H1 (cell line): Measurements from ENCODE around the gene SGCD. TPM values are rescaled to one million over a fixed set of nuclear protein-coding genes. Genes with fewer than 3 reads are reported as not detected.

ENCODE experiments used
- CTCF ChIA-PET: fragments of 300-600 bp; sonication (Branson Sonifier 250); formaldehyde crosslinking; loops from one replicate; lab custom pipeline; 2021; ENCODE audit not compliant: partially characterized antibody; lab: Charles Lee
- POLR2A ChIA-PET: fragments of 300-600 bp; sonication (Branson Sonifier 250); formaldehyde crosslinking; loops from one replicate; lab custom pipeline; 2021; ENCODE audit warnings: inconsistent platforms; ENCODE audit not compliant: partially characterized antibody; lab: Charles Lee
- DNase-seq, 2 experiments: peaks; one replicate each; pipeline versions ENCODE4 v3.0.0 to v3.0.0-alpha.2; 2010 to 2022; ENCODE audit warnings: low spot score in 2 of 2, low read depth in 1 of 2, mixed read lengths in 1 of 2
- FAIRE-seq: peaks from 2 replicates; lab custom pipeline; 2011; peaks lifted over from hg19 to GRCh38; lab: Jason Lieb, UNC
- H2AFZ ChIP-seq: 2 replicates; pipeline ENCODE4 v1.8.1; 2012; ENCODE audit warnings: low read length, inconsistent platforms
- H2AK5ac ChIP-seq: 2 replicates; pipeline ENCODE4 v1.6.1; 2013; ENCODE audit warnings: low read depth, low read length
- H2BK120ac ChIP-seq: replicated peaks from 2 replicates; pipeline ENCODE3; 2013; ENCODE audit warnings: low read depth, low read length, inconsistent platforms
- H2BK12ac ChIP-seq: 2 replicates; pipeline ENCODE4 v1.6.1; 2013; ENCODE audit warnings: low read depth, low read length
- H2BK15ac ChIP-seq: 2 replicates; pipeline ENCODE4 v1.6.1; 2013; ENCODE audit warnings: low read length
- H2BK20ac ChIP-seq: 2 replicates; pipeline ENCODE4 v1.6.1; 2013; ENCODE audit warnings: low read length
- H2BK5ac ChIP-seq: 2 replicates; pipeline ENCODE4 v1.6.1; 2013; ENCODE audit warnings: low read depth, low read length
- H3K14ac ChIP-seq: 2 replicates; pipeline ENCODE4 v1.6.1; 2013; ENCODE audit warnings: inconsistent platforms; ENCODE audit not compliant: insufficient read length
- H3K18ac ChIP-seq: 2 replicates; pipeline ENCODE4 v1.6.1; 2013; ENCODE audit warnings: low read length; ENCODE audit errors: extremely low read depth
- H3K23ac ChIP-seq: 2 replicates; pipeline ENCODE4 v1.6.1; 2013; ENCODE audit warnings: inconsistent platforms; ENCODE audit not compliant: insufficient read length
- H3K23me2 ChIP-seq: 2 replicates; pipeline ENCODE4 v1.6.1; 2013; ENCODE audit warnings: low read depth, low read length
- H3K27ac ChIP-seq: 2 replicates; pipeline ENCODE4 v1.6.1; 2011; ENCODE audit warnings: low read depth, low read length, inconsistent platforms
- H3K27me3 ChIP-seq, 4 experiments: replicated peaks in 1 of 4; 1 replicate in 1 of 4; 2 replicates in 3 of 4; pipeline versions ENCODE4 v1.6.1 to v1.8.1; 2011 to 2013; ENCODE audit warnings: low read length in 3 of 4, mild to moderate bottlenecking in 3 of 4, inconsistent platforms in 2 of 4, mixed read lengths in 2 of 4, moderate library complexity in 1 of 4; ENCODE audit not compliant: control insufficient read depth in 3 of 4, insufficient read depth in 3 of 4; ENCODE audit errors: extremely low read depth in 1 of 4
- H3K36me3 ChIP-seq, 4 experiments: 2 replicates each; pipeline versions ENCODE4 v1.6.1 to v1.8.1; 2011 to 2013; ENCODE audit warnings: mild to moderate bottlenecking in 4 of 4, low read length in 3 of 4, moderate library complexity in 2 of 4, control low read depth in 1 of 4, inconsistent platforms in 1 of 4; ENCODE audit not compliant: insufficient read depth in 4 of 4, control insufficient read depth in 2 of 4
- H3K4ac ChIP-seq: replicated peaks from 2 replicates; pipeline ENCODE3; 2013; ENCODE audit warnings: low read length, low read depth, mixed read lengths, inconsistent platforms; ENCODE audit not compliant: insufficient read length
- H3K4me1 ChIP-seq, 4 experiments: replicated peaks in 1 of 4; 1 replicate in 1 of 4; 2 replicates in 3 of 4; pipeline versions ENCODE4 v1.6.1 to v1.8.1; 2011 to 2013; ENCODE audit warnings: low read length in 3 of 4, inconsistent platforms in 2 of 4, mixed read lengths in 1 of 4; ENCODE audit not compliant: insufficient read depth in 4 of 4, control insufficient read depth in 3 of 4
- H3K4me2 ChIP-seq, 2 experiments: 2 replicates each; pipeline versions ENCODE4 v1.6.1 to v1.8.1; 2011 to 2013; ENCODE audit warnings: low read depth in 2 of 2, low read length in 2 of 2, control low read depth in 1 of 2, inconsistent platforms in 1 of 2, mild to moderate bottlenecking in 1 of 2; ENCODE audit not compliant: insufficient read depth in 1 of 2
- H3K4me3 ChIP-seq, 4 experiments: fragments of 200-600, 300-600 bp in 1 of 4; sonication (generic), shearing (Covaris generic), sonication (Bioruptor Twin) in 1 of 4; 2 replicates each; pipeline versions ENCODE4 v1.5.1 to v1.8.1; 2011 to 2016; ENCODE audit warnings: low read length in 4 of 4, low read depth in 3 of 4, control low read depth in 2 of 4, inconsistent platforms in 2 of 4, mild to moderate bottlenecking in 2 of 4, mixed read lengths in 1 of 4, moderate library complexity in 1 of 4; ENCODE audit not compliant: insufficient read depth in 2 of 4; ENCODE audit errors: extremely low read depth in 1 of 4
- H3K56ac ChIP-seq: replicated peaks from 2 replicates; pipeline ENCODE3; 2013; ENCODE audit warnings: low read depth, mild to moderate bottlenecking, mixed read lengths, low read length, inconsistent platforms; ENCODE audit not compliant: insufficient read length
- H3K79me1 ChIP-seq: 2 replicates; pipeline ENCODE4 v1.6.1; 2013; ENCODE audit warnings: low read depth, low read length, control low read depth
- H3K79me2 ChIP-seq, 2 experiments: 2 replicates each; pipeline versions ENCODE4 v1.6.1 to v1.8.1; 2012 to 2013; ENCODE audit warnings: low read length in 2 of 2, mild to moderate bottlenecking in 2 of 2, inconsistent platforms in 1 of 2; ENCODE audit not compliant: insufficient read depth in 2 of 2, control insufficient read depth in 1 of 2
- H3K9ac ChIP-seq, 4 experiments: replicated peaks in 1 of 4; 1 replicate in 1 of 4; 2 replicates in 3 of 4; pipeline versions ENCODE4 v1.6.1 to v1.8.1; 2011 to 2013; ENCODE audit warnings: low read depth in 3 of 4, low read length in 3 of 4, control low read depth in 2 of 4, mild to moderate bottlenecking in 2 of 4, moderate library complexity in 2 of 4, inconsistent platforms in 1 of 4; ENCODE audit errors: extremely low read depth in 1 of 4
- H3K9me3 ChIP-seq, 2 experiments: 2 replicates each; pipeline versions ENCODE4 v1.6.1 to v1.8.1; 2012 to 2013; ENCODE audit warnings: mild to moderate bottlenecking in 2 of 2, moderate library complexity in 2 of 2, control low read depth in 1 of 2, inconsistent platforms in 1 of 2, low read depth in 1 of 2, low read length in 1 of 2, mixed read lengths in 1 of 2; ENCODE audit not compliant: insufficient read depth in 2 of 2
- H4K20me1 ChIP-seq, 2 experiments: replicated peaks in 1 of 2; 2 replicates each; pipeline versions ENCODE3 to v1.8.1; 2011 to 2013; ENCODE audit warnings: inconsistent platforms in 2 of 2, low read length in 2 of 2, mild to moderate bottlenecking in 1 of 2; ENCODE audit not compliant: insufficient read depth in 2 of 2, control insufficient read depth in 1 of 2
- H4K5ac ChIP-seq: 2 replicates; pipeline ENCODE4 v1.6.1; 2013; ENCODE audit warnings: low read length, low read depth, mixed read lengths, inconsistent platforms; ENCODE audit not compliant: insufficient read length
- H4K8ac ChIP-seq: 2 replicates; pipeline ENCODE4 v1.8.0; 2013; ENCODE audit warnings: mild to moderate bottlenecking, moderate library complexity, low read length, inconsistent platforms; ENCODE audit not compliant: insufficient read depth; ENCODE audit errors: extremely low read depth
- H4K91ac ChIP-seq: replicated peaks from 2 replicates; pipeline ENCODE3; 2013; ENCODE audit warnings: low read length, mixed read lengths, inconsistent platforms; ENCODE audit not compliant: insufficient read length
- SRF ChIP-seq: IDR thresholded peaks from 2 replicates; pipeline ENCODE4 v1.6.1; 2011; ENCODE audit warnings: mild to moderate bottlenecking, low read depth, low read length, moderate library complexity
- WGBS, 2 experiments: shearing (Covaris generic) in 1 of 2; methylation state at CpG; one replicate each; pipeline versions ENCODE4 v1.1.6 to v1.1.7; 2013 to 2015; ENCODE audit warnings: low lambda C conversion rate in 2 of 2, mixed read lengths in 2 of 2, inconsistent platforms in 1 of 2, low coverage in 1 of 2, missing lambda C conversion rate in 1 of 2; ENCODE audit not compliant: insufficient replicate concordance in 2 of 2, insufficient coverage in 1 of 2, insufficient read length in 1 of 2; ENCODE audit errors: extremely low coverage in 1 of 2, missing lambda C conversion rate in 1 of 2; 5-methylcytosine and 5-hydroxymethylcytosine counted together
- polyA plus RNA-seq, 7 experiments: library from polyadenylated mRNA; depleted of rRNA in 3 of 7; stranded (reverse) in 5 of 7; unstranded in 2 of 7; fragments of >200 nt in 5 of 7; fragments of 200-250 nt in 2 of 7; gene quantifications; 1 replicate in 5 of 7; 2 replicates in 1 of 7; 4 replicates in 1 of 7; pipeline versions ENCODE4 v1.2.1 to v1.2.3, GENCODE V29; 2011 to 2013; ENCODE audit warnings: missing spikeins in 2 of 7, mixed read lengths in 2 of 7
- total RNA-seq: library from RNA; stranded (reverse); fragmentation: NEBNext Ultra II Directional; extraction: Animal tissue kit (Norgen Biotek cat#: 25700); gene quantifications from 2 replicates; pipeline ENCODE4 v1.2.1, GENCODE V29; 2021

The SGCD gene
- total and polyA plus RNA-seq, 2 of the 8 experiments (the other 6 are each of a cell fraction or from before 2014, with no cell fraction given): 0.04 to 0.08 TPM

DNA sequence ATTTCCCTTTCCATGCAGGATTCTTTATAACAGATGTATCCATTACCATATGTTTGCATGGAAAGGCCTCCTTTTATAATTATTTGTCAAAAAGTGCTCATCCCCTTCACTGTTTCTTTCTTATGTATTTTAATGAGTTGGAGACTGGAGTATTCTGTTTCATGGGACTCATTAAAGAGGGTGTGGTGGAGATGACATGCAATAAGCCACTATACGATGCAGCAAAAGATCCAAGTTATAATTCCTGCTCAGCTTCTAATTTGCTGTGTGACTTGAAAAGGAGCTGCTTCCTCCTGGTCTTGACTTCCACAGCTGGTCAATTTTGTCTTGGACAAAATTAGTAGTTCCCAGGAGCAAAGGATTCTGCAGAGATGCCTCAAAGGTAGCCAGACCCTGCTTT lies 13.9 kb downstream of the SGCD start:
- Histone ChIP-seq H4K20me1 (no peaks in the 10 kb centered on the region), H2AFZ (no peak overlapping the region), H3K79me2 (no peaks in the 10 kb centered on the region), H3K27me3 (no peaks in the 10 kb centered on the region), H3K9ac (no peak overlapping the region), H3K4me1 (no peaks in the 10 kb centered on the region), H4K91ac (no peak overlapping the region), H3K4me3 (no peak overlapping the region), H3K36me3 (no peaks in the 10 kb centered on the region), H2BK20ac (no peak overlapping the region), H3K4me2 (no peak overlapping the region), H3K79me1 (no peaks in the 10 kb centered on the region), H2BK15ac (no peak overlapping the region), H3K23me2 (no peaks in the 10 kb centered on the region), H2BK120ac (no peak overlapping the region), H3K4ac (no peak overlapping the region), H2BK12ac (no peak overlapping the region), H3K14ac (no peak overlapping the region), H3K27ac (no peak overlapping the region), H2BK5ac (no peak overlapping the region), H3K9me3 (no peaks in the 10 kb centered on the region), H3K23ac (no peak overlapping the region), H3K18ac (no peak overlapping the region), H3K56ac (no peak overlapping the region), H4K8ac (no peak overlapping the region), H4K5ac (no peak overlapping the region), H2AK5ac (no peak overlapping the region)
- DNase-seq (no peak), FAIRE-seq (no peak)
- ChIA-PET POLR2A (no interaction called here), CTCF (interaction anchor here (1.3 kb wide), 1 partner anchor 8 kb away, joined by 5 read pairs; no protein-coding TSS in a partner anchor)
- WGBS, 2 experiments: 95% methylated on average over 1 of the region's 1 CpG; no CpG with 5 or more reads in 1 of the 2 experiments
- TF ChIP-seq SRF: no peak
